Neural crest cell (in vitro differentiated cells): Measurements from ENCODE around the gene EYS. TPM values are rescaled to one million over a fixed set of nuclear protein-coding genes. Genes with fewer than 3 reads are reported as not detected.

ENCODE experiments used
- DNase-seq: peaks from one replicate; pipeline ENCODE4 v3.0.0; 2021; ENCODE audit warnings: low read depth, mixed read lengths, low spot score
- H3K27ac Mint-ChIP-seq: one replicate; pipeline ENCODE4 v1.8.0; 2021; ENCODE audit warnings: mild to moderate bottlenecking, mixed read lengths; ENCODE audit not compliant: unreplicated experiment
- H3K27me3 Mint-ChIP-seq: 2 replicates; pipeline ENCODE4 v1.8.0; 2021; ENCODE audit warnings: low read depth, mild to moderate bottlenecking, mixed read lengths
- H3K36me3 Mint-ChIP-seq: 2 replicates; pipeline ENCODE4 v1.8.0; 2021; ENCODE audit warnings: low read depth, mild to moderate bottlenecking, mixed read lengths
- H3K4me1 Mint-ChIP-seq: 2 replicates; pipeline ENCODE4 v1.8.0; 2021; ENCODE audit warnings: mixed read lengths
- H3K4me3 Mint-ChIP-seq: one replicate; pipeline ENCODE4 v1.8.0; 2021; ENCODE audit warnings: mild to moderate bottlenecking, mixed read lengths
- H3K9me3 Mint-ChIP-seq: 2 replicates; pipeline ENCODE4 v1.8.0; 2021; ENCODE audit warnings: mixed read lengths
- total RNA-seq: library from RNA; stranded (reverse); gene quantifications from 2 replicates; pipeline ENCODE4 v1.2.1, GENCODE V29; 2021
- TF ChIP-seq, protein P1 (sequence below): fragments of 200-600 bp; sonication (generic); conservative IDR thresholded peaks from 2 replicates; pipeline ENCODE4 v1.5.0; 2021; ENCODE audit warnings: antibody characterized with exemption, mild to moderate bottlenecking

Gene EYS
- total RNA-seq, 1 donor from 2014 or later: 0.40 TPM

DNA sequence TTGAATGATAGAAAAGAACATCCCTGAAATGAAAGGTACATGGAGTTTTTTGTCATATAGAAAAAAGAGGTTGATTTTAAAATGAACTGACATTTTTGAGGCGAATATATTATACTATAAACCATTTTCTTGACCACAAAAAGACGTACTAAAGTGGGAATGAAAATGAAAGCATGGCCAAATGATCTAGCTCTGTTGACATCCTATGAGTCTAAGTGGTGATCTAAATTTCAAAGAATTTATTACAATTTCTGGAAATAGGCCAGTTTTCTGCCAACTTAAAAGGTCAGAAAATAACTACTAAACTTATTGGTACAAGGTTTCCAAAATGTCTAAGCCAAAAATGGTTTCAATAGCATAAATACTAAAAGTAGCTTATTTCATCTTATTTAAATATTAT is 536.8 kb downstream of the EYS start:
- Mint-ChIP-seq H3K4me1 (no peaks in the 10 kb centered on the region), H3K27me3 (no peaks in the 10 kb centered on the region), H3K9me3 (no peaks in the 10 kb centered on the region), H3K4me3 (no peak overlapping the region), H3K27ac (no peak overlapping the region), H3K36me3 (no peaks in the 10 kb centered on the region)
- DNase-seq: no peak
- TF ChIP-seq, protein P1, sequence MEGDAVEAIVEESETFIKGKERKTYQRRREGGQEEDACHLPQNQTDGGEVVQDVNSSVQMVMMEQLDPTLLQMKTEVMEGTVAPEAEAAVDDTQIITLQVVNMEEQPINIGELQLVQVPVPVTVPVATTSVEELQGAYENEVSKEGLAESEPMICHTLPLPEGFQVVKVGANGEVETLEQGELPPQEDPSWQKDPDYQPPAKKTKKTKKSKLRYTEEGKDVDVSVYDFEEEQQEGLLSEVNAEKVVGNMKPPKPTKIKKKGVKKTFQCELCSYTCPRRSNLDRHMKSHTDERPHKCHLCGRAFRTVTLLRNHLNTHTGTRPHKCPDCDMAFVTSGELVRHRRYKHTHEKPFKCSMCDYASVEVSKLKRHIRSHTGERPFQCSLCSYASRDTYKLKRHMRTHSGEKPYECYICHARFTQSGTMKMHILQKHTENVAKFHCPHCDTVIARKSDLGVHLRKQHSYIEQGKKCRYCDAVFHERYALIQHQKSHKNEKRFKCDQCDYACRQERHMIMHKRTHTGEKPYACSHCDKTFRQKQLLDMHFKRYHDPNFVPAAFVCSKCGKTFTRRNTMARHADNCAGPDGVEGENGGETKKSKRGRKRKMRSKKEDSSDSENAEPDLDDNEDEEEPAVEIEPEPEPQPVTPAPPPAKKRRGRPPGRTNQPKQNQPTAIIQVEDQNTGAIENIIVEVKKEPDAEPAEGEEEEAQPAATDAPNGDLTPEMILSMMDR: no peak

DNA sequence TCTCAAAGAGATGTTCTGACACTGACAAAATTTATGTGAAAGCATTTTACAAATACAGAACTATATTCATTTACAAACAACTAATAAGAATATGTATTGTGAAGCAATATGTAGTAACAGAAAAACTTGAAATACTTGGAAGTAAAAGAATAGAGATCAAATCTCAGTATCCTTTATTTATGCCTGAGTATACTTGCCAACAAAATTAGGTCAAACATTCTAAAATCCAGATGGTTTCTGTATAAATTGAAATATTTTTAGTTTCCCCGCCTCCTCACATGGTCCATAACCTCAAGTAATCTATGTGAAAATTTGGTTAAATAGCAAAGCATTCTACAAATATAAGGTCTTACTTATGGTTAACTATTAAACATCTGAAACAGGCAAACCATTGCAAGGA is 545.4 kb downstream of the EYS start:
- H3K27ac Mint-ChIP-seq: no peak overlapping the region
- DNase-seq: no peak
- no peaks in the 10 kb centered on the region for H3K4me1 Mint-ChIP-seq
- H3K4me3 Mint-ChIP-seq: no peak overlapping the region
- TF ChIP-seq, protein P1: no peak
- no peaks in the 10 kb centered on the region for H3K27me3 Mint-ChIP-seq
- no peaks in the 10 kb centered on the region for H3K9me3 Mint-ChIP-seq
- H3K36me3 Mint-ChIP-seq: no peaks in the 10 kb centered on the region

DNA sequence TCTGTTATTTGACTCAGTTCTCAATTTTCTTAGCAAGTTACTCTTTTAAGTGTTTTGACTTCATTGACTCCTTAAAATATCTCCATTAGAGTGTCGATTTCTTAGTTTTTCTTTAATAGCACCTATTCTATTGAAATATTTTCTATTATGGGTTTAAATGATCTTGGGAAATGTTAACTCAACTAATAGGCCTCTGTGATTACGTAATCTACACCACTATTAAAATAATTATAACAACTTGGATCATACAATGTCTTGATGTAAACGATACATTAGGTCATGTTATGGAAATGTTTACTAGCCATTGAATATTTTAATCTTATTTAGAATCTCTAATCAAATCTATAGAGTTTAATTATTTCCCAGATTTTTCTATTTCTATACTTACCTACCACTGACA is 550.0 kb downstream of the EYS start:
- Mint-ChIP-seq H3K4me3 (no peak overlapping the region), H3K36me3 (no peaks in the 10 kb centered on the region), H3K4me1 (no peaks in the 10 kb centered on the region), H3K27ac (no peak overlapping the region), H3K9me3 (no peaks in the 10 kb centered on the region), H3K27me3 (no peaks in the 10 kb centered on the region)
- TF ChIP-seq, protein P1: no peak
- DNase-seq: no peak

DNA sequence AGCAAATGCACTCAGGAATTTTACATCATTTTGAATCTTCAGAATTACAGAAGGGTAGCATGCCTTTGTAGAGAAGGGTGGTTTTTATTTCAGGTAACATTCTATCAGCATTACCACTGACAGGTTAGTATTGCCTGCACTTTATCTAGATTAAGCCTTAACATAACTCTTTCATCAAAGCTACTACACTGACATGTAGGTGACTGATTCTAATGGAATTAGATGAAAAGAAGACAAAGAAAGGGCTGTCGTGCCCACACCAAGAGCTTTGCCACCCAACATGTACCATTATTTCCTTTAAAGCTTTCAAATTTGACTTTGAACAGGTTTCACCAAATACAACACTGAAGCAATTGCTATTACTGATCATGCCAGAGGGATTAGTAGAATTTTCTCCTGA is 551.9 kb downstream of the EYS start:
- H3K9me3 Mint-ChIP-seq: peaks cover 2% of the 10 kb centered on the region
- DNase-seq: no peak
- TF ChIP-seq, protein P1: no peak
- no peak overlapping the region for H3K4me3 Mint-ChIP-seq
- no peaks in the 10 kb centered on the region for H3K27me3 Mint-ChIP-seq
- H3K36me3 Mint-ChIP-seq: no peaks in the 10 kb centered on the region
- H3K4me1 Mint-ChIP-seq: no peaks in the 10 kb centered on the region
- no peak overlapping the region for H3K27ac Mint-ChIP-seq

DNA sequence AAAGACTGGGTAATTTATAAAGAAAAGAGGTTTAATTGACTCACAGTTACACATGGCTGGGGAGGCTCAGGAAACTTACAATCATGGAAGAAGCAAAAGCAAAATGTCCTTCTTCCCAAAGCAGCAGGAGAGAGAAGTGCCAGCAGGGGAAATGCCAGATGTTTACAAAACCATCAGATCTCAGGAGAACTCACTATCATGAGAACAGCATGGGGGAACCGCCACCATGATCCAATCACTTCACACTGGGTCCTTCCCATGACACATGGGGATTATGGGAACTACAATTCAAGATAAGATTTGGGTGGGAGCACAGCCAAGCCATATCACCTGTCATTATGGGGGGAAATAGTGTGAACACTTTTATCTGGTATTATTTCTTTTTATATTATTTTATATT is 557.2 kb downstream of the EYS start:
- DNase-seq: no peak
- Mint-ChIP-seq H3K4me1 (no peaks in the 10 kb centered on the region), H3K4me3 (no peak overlapping the region), H3K27me3 (no peaks in the 10 kb centered on the region), H3K27ac (no peak overlapping the region), H3K9me3 (peaks cover 11% of the 10 kb centered on the region), H3K36me3 (no peaks in the 10 kb centered on the region)
- TF ChIP-seq, protein P1: no peak

DNA sequence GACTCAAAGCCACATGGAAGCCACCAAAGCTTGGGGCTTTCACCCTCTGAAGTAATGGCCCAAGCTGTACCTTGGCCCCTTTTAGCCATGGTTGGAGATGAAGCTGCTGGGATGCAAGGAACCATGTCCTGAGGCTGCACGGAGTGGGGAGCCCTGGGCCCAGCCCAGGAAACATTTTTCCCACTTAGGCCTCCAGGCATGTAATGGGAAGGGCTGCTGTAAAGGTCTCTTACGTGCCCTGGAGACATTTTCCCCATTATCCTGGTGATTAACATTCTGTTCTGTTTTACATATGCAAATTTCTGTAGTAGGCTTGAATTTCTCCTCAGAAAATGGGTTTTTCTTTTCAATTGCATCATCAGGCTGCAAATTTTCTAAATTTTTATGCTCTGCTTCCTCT is 558.2 kb downstream of the EYS start:
- no peak for DNase-seq
- Mint-ChIP-seq H3K4me1 (no peaks in the 10 kb centered on the region), H3K9me3 (peaks cover 11% of the 10 kb centered on the region), H3K27me3 (no peaks in the 10 kb centered on the region), H3K36me3 (no peaks in the 10 kb centered on the region), H3K27ac (no peak overlapping the region), H3K4me3 (no peak overlapping the region)
- TF ChIP-seq, protein P1: no peak
